ENCODE data around the gene UBN2.
"Not testable (repeated sequence)": the region's sequence is repeated elsewhere in the genome, so short reads cannot be mapped to it uniquely, and the experiment has no call there.

Gene UBN2

GRCh38 chr7:139230774-139231512 is at the start of gene UBN2:
TSS of gene UBN2 (plus strand) at chr7:139231237. CDS start at chr7:139231485, 248 bp downstream.
- peak; percentile 89 for DNase-seq

- DNase-seq = no peak
Measured at GRCh38 chr7:139181404-139181803, 49.6 kb upstream of the UBN2 start.

GRCh38 chr7:139182363-139182762 is 48.7 kb upstream of the UBN2 start:
- no peak for DNase-seq

GRCh38 chr7:139183251-139183650 is 47.8 kb upstream of the UBN2 start:
- no peak for DNase-seq

- no peak for DNase-seq
Measured at GRCh38 chr7:139183878-139184338, 47.1 kb upstream of the UBN2 start.

GRCh38 chr7:139186146-139186545 is 44.9 kb upstream of the UBN2 start:
- no peak for DNase-seq

GRCh38 chr7:139189357-139189756 is 41.7 kb upstream of the UBN2 start:
- DNase-seq = no peak

- DNase-seq = no peak
Measured at GRCh38 chr7:139192014-139192706, 38.9 kb upstream of the UBN2 start.

- DNase-seq = no peak
Measured at GRCh38 chr7:139200382-139200781, 30.7 kb upstream of the UBN2 start.

- no peak for DNase-seq
Measured at GRCh38 chr7:139203992-139204391, 27.0 kb upstream of the UBN2 start.

- no peak for DNase-seq
Measured at GRCh38 chr7:139205843-139206242, 25.2 kb upstream of the UBN2 start.

GRCh38 chr7:139212133-139212532 is 18.9 kb upstream of the UBN2 start:
- DNase-seq = no peak

- not testable (repeated sequence) for DNase-seq
Measured at GRCh38 chr7:139213489-139213888, 17.5 kb upstream of the UBN2 start.

- DNase-seq = no peak
Measured at GRCh38 chr7:139218173-139218572, 12.9 kb upstream of the UBN2 start.

GRCh38 chr7:139224219-139224618 is 6.8 kb upstream of the UBN2 start:
- no peak for DNase-seq

- DNase-seq = not testable (repeated sequence)
Measured at GRCh38 chr7:139224836-139225235, 6.2 kb upstream of the UBN2 start.

GRCh38 chr7:139225286-139226157 is 5.5 kb upstream of the UBN2 start:
- not testable (repeated sequence) for DNase-seq

- not testable (repeated sequence) for DNase-seq
Measured at GRCh38 chr7:139226158-139226515, 4.9 kb upstream of the UBN2 start.

- not testable (repeated sequence) for DNase-seq
Measured at GRCh38 chr7:139226988-139227488, 4.0 kb upstream of the UBN2 start.

GRCh38 chr7:139230023-139230422 is 1.0 kb upstream of the UBN2 start:
- no peak for DNase-seq

- no peak for DNase-seq
Measured at GRCh38 chr7:139230484-139230773, 608 bp upstream of the UBN2 start.

- peak; percentile 54 for DNase-seq
Measured at GRCh38 chr7:139231513-139232376, 708 bp downstream of the UBN2 start.

- DNase-seq = peak; percentile 54
Measured at GRCh38 chr7:139232377-139232717, 1.3 kb downstream of the UBN2 start.
